ENCODE data around the gene RALB.

Gene RALB

GRCh38 chr2:120332384-120332783, 79.7 kb downstream of the RALB start:
- TF ChIP-seq CTCF (IDR thresholded peaks at IDR 0.05) (no peak), ZFX (IDR thresholded peaks at IDR 0.05; ENCODE audit: borderline replicate concordance) (no peak)
- H3K27ac ChIP-seq: no peak overlapping the region

- H3K27ac ChIP-seq: no peak overlapping the region
- TF ChIP-seq CTCF (IDR thresholded peaks at IDR 0.05) (no peak), ZFX (IDR thresholded peaks at IDR 0.05; ENCODE audit: borderline replicate concordance) (no peak)
Measured at GRCh38 chr2:120334068-120334467, 81.4 kb downstream of the RALB start.

- TF ChIP-seq CTCF (IDR thresholded peaks at IDR 0.05) (no peak), ZFX (IDR thresholded peaks at IDR 0.05; ENCODE audit: borderline replicate concordance) (no peak)
- no peak overlapping the region for H3K27ac ChIP-seq
Measured at GRCh38 chr2:120336749-120337148, 84.1 kb downstream of the RALB start.

GRCh38 chr2:120338015-120338414, 85.4 kb downstream of the RALB start:
- H3K27ac ChIP-seq: no peak overlapping the region
- no peak for TF ChIP-seq ZFX (IDR thresholded peaks at IDR 0.05; ENCODE audit: borderline replicate concordance)
- no peak for TF ChIP-seq CTCF (IDR thresholded peaks at IDR 0.05)

- TF ChIP-seq CTCF (IDR thresholded peaks at IDR 0.05) (no peak), ZFX (IDR thresholded peaks at IDR 0.05; ENCODE audit: borderline replicate concordance) (no peak)
- H3K27ac ChIP-seq: no peak overlapping the region
Measured at GRCh38 chr2:120341977-120342376, 89.3 kb downstream of the RALB start.

- TF ChIP-seq ZFX (IDR thresholded peaks at IDR 0.05; ENCODE audit: borderline replicate concordance) (no peak), CTCF (IDR thresholded peaks at IDR 0.05) (no peak)
- no peak overlapping the region for H3K27ac ChIP-seq
Measured at GRCh38 chr2:120342446-120342845, 89.8 kb downstream of the RALB start.

- H3K27ac ChIP-seq: no peak overlapping the region
- TF ChIP-seq CTCF (IDR thresholded peaks at IDR 0.05): no peak
- no peak for TF ChIP-seq ZFX (IDR thresholded peaks at IDR 0.05; ENCODE audit: borderline replicate concordance)
Measured at GRCh38 chr2:120343100-120343432, 90.4 kb downstream of the RALB start.
